H1 (cell line): Measurements from ENCODE around the gene UMPS. TPM values are rescaled to one million over a fixed set of nuclear protein-coding genes. Genes with fewer than 3 reads are reported as not detected.
A peak's percentile ranks its signal among the peaks of the same experiment; 100 is the strongest.

Experiments used
- CTCF ChIA-PET: fragments of 300-600 bp; sonication (Branson Sonifier 250); formaldehyde crosslinking; loops from one replicate; lab custom pipeline; 2021; ENCODE audit not compliant: partially characterized antibody; lab: Charles Lee
- POLR2A ChIA-PET: fragments of 300-600 bp; sonication (Branson Sonifier 250); formaldehyde crosslinking; loops from one replicate; lab custom pipeline; 2021; ENCODE audit warnings: inconsistent platforms; ENCODE audit not compliant: partially characterized antibody; lab: Charles Lee
- DNase-seq, 2 experiments: peaks; one replicate each; pipeline versions ENCODE4 v3.0.0 to v3.0.0-alpha.2; 2010 to 2022; ENCODE audit warnings: low spot score in 2 of 2, low read depth in 1 of 2, mixed read lengths in 1 of 2
- FAIRE-seq: peaks from 2 replicates; lab custom pipeline; 2011; peaks lifted over from hg19 to GRCh38; lab: Jason Lieb, UNC
- H2AFZ ChIP-seq: 2 replicates; pipeline ENCODE4 v1.8.1; 2012; ENCODE audit warnings: low read length, inconsistent platforms
- H2AK5ac ChIP-seq: 2 replicates; pipeline ENCODE4 v1.6.1; 2013; ENCODE audit warnings: low read depth, low read length
- H2BK120ac ChIP-seq: replicated peaks from 2 replicates; pipeline ENCODE3; 2013; ENCODE audit warnings: low read depth, low read length, inconsistent platforms
- H2BK12ac ChIP-seq: 2 replicates; pipeline ENCODE4 v1.6.1; 2013; ENCODE audit warnings: low read depth, low read length
- H2BK15ac ChIP-seq: 2 replicates; pipeline ENCODE4 v1.6.1; 2013; ENCODE audit warnings: low read length
- H2BK20ac ChIP-seq: 2 replicates; pipeline ENCODE4 v1.6.1; 2013; ENCODE audit warnings: low read length
- H2BK5ac ChIP-seq: 2 replicates; pipeline ENCODE4 v1.6.1; 2013; ENCODE audit warnings: low read depth, low read length
- H3K14ac ChIP-seq: 2 replicates; pipeline ENCODE4 v1.6.1; 2013; ENCODE audit warnings: inconsistent platforms; ENCODE audit not compliant: insufficient read length
- H3K18ac ChIP-seq: 2 replicates; pipeline ENCODE4 v1.6.1; 2013; ENCODE audit warnings: low read length; ENCODE audit errors: extremely low read depth
- H3K23ac ChIP-seq: 2 replicates; pipeline ENCODE4 v1.6.1; 2013; ENCODE audit warnings: inconsistent platforms; ENCODE audit not compliant: insufficient read length
- H3K23me2 ChIP-seq: 2 replicates; pipeline ENCODE4 v1.6.1; 2013; ENCODE audit warnings: low read depth, low read length
- H3K27ac ChIP-seq: 2 replicates; pipeline ENCODE4 v1.6.1; 2011; ENCODE audit warnings: low read depth, low read length, inconsistent platforms
- H3K27me3 ChIP-seq, 4 experiments: replicated peaks in 1 of 4; 1 replicate in 1 of 4; 2 replicates in 3 of 4; pipeline versions ENCODE4 v1.6.1 to v1.8.1; 2011 to 2013; ENCODE audit warnings: low read length in 3 of 4, mild to moderate bottlenecking in 3 of 4, inconsistent platforms in 2 of 4, mixed read lengths in 2 of 4, moderate library complexity in 1 of 4; ENCODE audit not compliant: control insufficient read depth in 3 of 4, insufficient read depth in 3 of 4; ENCODE audit errors: extremely low read depth in 1 of 4
- H3K36me3 ChIP-seq, 4 experiments: 2 replicates each; pipeline versions ENCODE4 v1.6.1 to v1.8.1; 2011 to 2013; ENCODE audit warnings: mild to moderate bottlenecking in 4 of 4, low read length in 3 of 4, moderate library complexity in 2 of 4, control low read depth in 1 of 4, inconsistent platforms in 1 of 4; ENCODE audit not compliant: insufficient read depth in 4 of 4, control insufficient read depth in 2 of 4
- H3K4ac ChIP-seq: replicated peaks from 2 replicates; pipeline ENCODE3; 2013; ENCODE audit warnings: low read length, low read depth, mixed read lengths, inconsistent platforms; ENCODE audit not compliant: insufficient read length
- H3K4me1 ChIP-seq, 4 experiments: replicated peaks in 1 of 4; 1 replicate in 1 of 4; 2 replicates in 3 of 4; pipeline versions ENCODE4 v1.6.1 to v1.8.1; 2011 to 2013; ENCODE audit warnings: low read length in 3 of 4, inconsistent platforms in 2 of 4, mixed read lengths in 1 of 4; ENCODE audit not compliant: insufficient read depth in 4 of 4, control insufficient read depth in 3 of 4
- H3K4me2 ChIP-seq, 2 experiments: 2 replicates each; pipeline versions ENCODE4 v1.6.1 to v1.8.1; 2011 to 2013; ENCODE audit warnings: low read depth in 2 of 2, low read length in 2 of 2, control low read depth in 1 of 2, inconsistent platforms in 1 of 2, mild to moderate bottlenecking in 1 of 2; ENCODE audit not compliant: insufficient read depth in 1 of 2
- H3K4me3 ChIP-seq, 4 experiments: fragments of 200-600, 300-600 bp in 1 of 4; sonication (generic), shearing (Covaris generic), sonication (Bioruptor Twin) in 1 of 4; 2 replicates each; pipeline versions ENCODE4 v1.5.1 to v1.8.1; 2011 to 2016; ENCODE audit warnings: low read length in 4 of 4, low read depth in 3 of 4, control low read depth in 2 of 4, inconsistent platforms in 2 of 4, mild to moderate bottlenecking in 2 of 4, mixed read lengths in 1 of 4, moderate library complexity in 1 of 4; ENCODE audit not compliant: insufficient read depth in 2 of 4; ENCODE audit errors: extremely low read depth in 1 of 4
- H3K56ac ChIP-seq: replicated peaks from 2 replicates; pipeline ENCODE3; 2013; ENCODE audit warnings: low read depth, mild to moderate bottlenecking, mixed read lengths, low read length, inconsistent platforms; ENCODE audit not compliant: insufficient read length
- H3K79me1 ChIP-seq: 2 replicates; pipeline ENCODE4 v1.6.1; 2013; ENCODE audit warnings: low read depth, low read length, control low read depth
- H3K79me2 ChIP-seq, 2 experiments: 2 replicates each; pipeline versions ENCODE4 v1.6.1 to v1.8.1; 2012 to 2013; ENCODE audit warnings: low read length in 2 of 2, mild to moderate bottlenecking in 2 of 2, inconsistent platforms in 1 of 2; ENCODE audit not compliant: insufficient read depth in 2 of 2, control insufficient read depth in 1 of 2
- H3K9ac ChIP-seq, 4 experiments: replicated peaks in 1 of 4; 1 replicate in 1 of 4; 2 replicates in 3 of 4; pipeline versions ENCODE4 v1.6.1 to v1.8.1; 2011 to 2013; ENCODE audit warnings: low read depth in 3 of 4, low read length in 3 of 4, control low read depth in 2 of 4, mild to moderate bottlenecking in 2 of 4, moderate library complexity in 2 of 4, inconsistent platforms in 1 of 4; ENCODE audit errors: extremely low read depth in 1 of 4
- H3K9me3 ChIP-seq, 2 experiments: 2 replicates each; pipeline versions ENCODE4 v1.6.1 to v1.8.1; 2012 to 2013; ENCODE audit warnings: mild to moderate bottlenecking in 2 of 2, moderate library complexity in 2 of 2, control low read depth in 1 of 2, inconsistent platforms in 1 of 2, low read depth in 1 of 2, low read length in 1 of 2, mixed read lengths in 1 of 2; ENCODE audit not compliant: insufficient read depth in 2 of 2
- H4K20me1 ChIP-seq, 2 experiments: replicated peaks in 1 of 2; 2 replicates each; pipeline versions ENCODE3 to v1.8.1; 2011 to 2013; ENCODE audit warnings: inconsistent platforms in 2 of 2, low read length in 2 of 2, mild to moderate bottlenecking in 1 of 2; ENCODE audit not compliant: insufficient read depth in 2 of 2, control insufficient read depth in 1 of 2
- H4K5ac ChIP-seq: 2 replicates; pipeline ENCODE4 v1.6.1; 2013; ENCODE audit warnings: low read length, low read depth, mixed read lengths, inconsistent platforms; ENCODE audit not compliant: insufficient read length
- H4K8ac ChIP-seq: 2 replicates; pipeline ENCODE4 v1.8.0; 2013; ENCODE audit warnings: mild to moderate bottlenecking, moderate library complexity, low read length, inconsistent platforms; ENCODE audit not compliant: insufficient read depth; ENCODE audit errors: extremely low read depth
- H4K91ac ChIP-seq: replicated peaks from 2 replicates; pipeline ENCODE3; 2013; ENCODE audit warnings: low read length, mixed read lengths, inconsistent platforms; ENCODE audit not compliant: insufficient read length
- CHD1 ChIP-seq: IDR thresholded peaks from 2 replicates; pipeline ENCODE4 v1.6.1; 2012; ENCODE audit warnings: low read depth, low read length, improper control_type of control experiment
- EGR1 ChIP-seq: IDR thresholded peaks from 2 replicates; pipeline ENCODE4 v1.6.1; 2011; ENCODE audit warnings: low read depth, low read length, borderline replicate concordance
- ZNF274 ChIP-seq: IDR thresholded peaks from 2 replicates; pipeline ENCODE4 v1.7.0; 2012; ENCODE audit warnings: low read length, borderline replicate concordance; ENCODE audit errors: extremely low read depth
- WGBS, 2 experiments: shearing (Covaris generic) in 1 of 2; methylation state at CpG; one replicate each; pipeline versions ENCODE4 v1.1.6 to v1.1.7; 2013 to 2015; ENCODE audit warnings: low lambda C conversion rate in 2 of 2, mixed read lengths in 2 of 2, inconsistent platforms in 1 of 2, low coverage in 1 of 2, missing lambda C conversion rate in 1 of 2; ENCODE audit not compliant: insufficient replicate concordance in 2 of 2, insufficient coverage in 1 of 2, insufficient read length in 1 of 2; ENCODE audit errors: extremely low coverage in 1 of 2, missing lambda C conversion rate in 1 of 2; 5-methylcytosine and 5-hydroxymethylcytosine counted together
- polyA plus RNA-seq, 7 experiments: library from polyadenylated mRNA; depleted of rRNA in 3 of 7; stranded (reverse) in 5 of 7; unstranded in 2 of 7; fragments of >200 nt in 5 of 7; fragments of 200-250 nt in 2 of 7; gene quantifications; 1 replicate in 5 of 7; 2 replicates in 1 of 7; 4 replicates in 1 of 7; pipeline versions ENCODE4 v1.2.1 to v1.2.3, GENCODE V29; 2011 to 2013; ENCODE audit warnings: missing spikeins in 2 of 7, mixed read lengths in 2 of 7
- total RNA-seq: library from RNA; stranded (reverse); fragmentation: NEBNext Ultra II Directional; extraction: Animal tissue kit (Norgen Biotek cat#: 25700); gene quantifications from 2 replicates; pipeline ENCODE4 v1.2.1, GENCODE V29; 2021
- TF ChIP-seq, protein P1 (sequence below): IDR thresholded peaks from 2 replicates; pipeline ENCODE4 v1.6.1; 2012; ENCODE audit warnings: low read length, inconsistent platforms

Gene UMPS
- total and polyA plus RNA-seq, 2 of the 8 experiments (the other 6 are each of a cell fraction or from before 2014, with no cell fraction given) = 32.8 to 59.0 TPM

DNA sequence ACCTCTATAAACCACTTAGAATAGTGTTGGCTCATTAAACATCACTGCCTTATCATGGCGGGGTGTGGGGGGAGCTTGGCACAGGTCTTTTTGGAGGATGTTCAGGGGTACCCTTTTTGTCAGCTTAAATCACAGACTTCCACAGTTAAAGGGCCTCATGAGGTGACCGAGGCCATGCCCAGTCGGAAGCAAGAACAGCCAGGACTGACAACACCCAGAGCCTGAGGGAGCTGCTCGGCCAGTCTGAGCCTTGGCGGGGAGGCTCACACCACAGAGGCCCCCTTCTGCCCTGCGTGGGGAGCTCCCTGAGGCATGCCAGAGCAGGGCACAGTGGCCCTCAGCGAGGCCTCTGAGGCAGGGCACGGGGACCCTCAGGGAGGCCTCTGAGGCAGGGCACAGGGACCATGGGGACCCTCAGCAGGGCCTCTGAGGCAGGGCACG lies 49.5 kb downstream of the UMPS start:
- Histone ChIP-seq H2BK15ac (no peak overlapping the region), H2AK5ac (peak overlapping the region; percentile 18; the same call in 1 of the 2 replicates), H3K4me3 (no peak overlapping the region), H3K27me3 (no peaks in the 10 kb centered on the region), H3K27ac (peak overlapping the region; percentile 30; the same call in 1 of the 2 replicates), H4K5ac (no peak overlapping the region), H3K9me3 (no peaks in the 10 kb centered on the region), H3K9ac (no peak overlapping the region), H2BK20ac (no peak overlapping the region), H2AFZ (no peak overlapping the region), H2BK5ac (peak overlapping the region; percentile 86), H4K20me1 (peaks cover 0 to 4% of the 10 kb centered on the region in 2 experiments), H2BK120ac (no peak overlapping the region), H3K18ac (no peak overlapping the region), H3K14ac (no peak overlapping the region), H4K91ac (no peak overlapping the region), H4K8ac (no peak overlapping the region), H3K79me2 (no peaks in the 10 kb centered on the region), H3K79me1 (no peaks in the 10 kb centered on the region; the same call in 1 of the 2 replicates), H3K36me3 (peaks cover 0 to 2% (median 0%) of the 10 kb centered on the region in 4 experiments; a peak in 3 of 8 replicates), H3K23ac (no peak overlapping the region), H2BK12ac (no peak overlapping the region), H3K23me2 (peaks cover 3% of the 10 kb centered on the region; the same call in 1 of the 2 replicates), H3K4ac (no peak overlapping the region), H3K4me2 (no peak overlapping the region), H3K56ac (no peak overlapping the region), H3K4me1 (peaks cover 3 to 14% (median 8%) of the 10 kb centered on the region in 4 experiments)
- POLR2A ChIA-PET = interaction anchor here (0.6 to 1.3 kb wide), 8 partner anchors 8 to 110 kb away, joined by 3 to 4 read pairs (median 3); partner anchors contain the start of gene ITGB5
- 97% methylated on average over 9 of the region's 9 CpGs; no CpG with 5 or more reads in 1 of the 2 experiments for whole genome bisulfite sequencing, 2 experiments
- no peak for DNase-seq
- CTCF ChIA-PET = interaction anchor here (0.6 to 4.0 kb wide), 12 partner anchors 12 to 387 kb away, joined by 3 to 17 read pairs (median 4); no protein-coding TSS in a partner anchor
- TF ChIP-seq, protein P1, sequence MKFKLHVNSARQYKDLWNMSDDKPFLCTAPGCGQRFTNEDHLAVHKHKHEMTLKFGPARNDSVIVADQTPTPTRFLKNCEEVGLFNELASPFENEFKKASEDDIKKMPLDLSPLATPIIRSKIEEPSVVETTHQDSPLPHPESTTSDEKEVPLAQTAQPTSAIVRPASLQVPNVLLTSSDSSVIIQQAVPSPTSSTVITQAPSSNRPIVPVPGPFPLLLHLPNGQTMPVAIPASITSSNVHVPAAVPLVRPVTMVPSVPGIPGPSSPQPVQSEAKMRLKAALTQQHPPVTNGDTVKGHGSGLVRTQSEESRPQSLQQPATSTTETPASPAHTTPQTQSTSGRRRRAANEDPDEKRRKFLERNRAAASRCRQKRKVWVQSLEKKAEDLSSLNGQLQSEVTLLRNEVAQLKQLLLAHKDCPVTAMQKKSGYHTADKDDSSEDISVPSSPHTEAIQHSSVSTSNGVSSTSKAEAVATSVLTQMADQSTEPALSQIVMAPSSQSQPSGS = no peak
- no peak for TF ChIP-seq CHD1
- TF ChIP-seq EGR1 = no peak
- no peak for TF ChIP-seq ZNF274
- FAIRE-seq = no peak
